ENCODE measurements around the gene SHROOM4. TPM values are rescaled to one million over a fixed set of nuclear protein-coding genes. Genes with fewer than 3 reads are reported as not detected.

Gene SHROOM4
- total RNA-seq, 1 donor from 2014 or later: not detected

- Mint-ChIP-seq H3K27me3 (ENCODE audit: low read depth) (no peaks in the 10 kb centered on the region), H3K4me3 (ENCODE audit: low read depth) (no peak overlapping the region), H3K9me3 (no peaks in the 10 kb centered on the region), H3K36me3 (ENCODE audit: low read depth) (no peaks in the 10 kb centered on the region), H3K4me1 (ENCODE audit: low read depth) (no peaks in the 10 kb centered on the region), H3K27ac (no peak overlapping the region)
- DNase-seq (ENCODE audit: low spot score): no peak
- intact Hi-C loops (cut with micrococcal nuclease): no loop called here
These were observed 92.1 kb downstream of the SHROOM4 start for GRCh38 chrX:50721764-50722521.

- intact Hi-C loops (cut with micrococcal nuclease): no loop called here
- Mint-ChIP-seq H3K9me3 (no peaks in the 10 kb centered on the region), H3K36me3 (ENCODE audit: low read depth) (no peaks in the 10 kb centered on the region), H3K27me3 (ENCODE audit: low read depth) (no peaks in the 10 kb centered on the region), H3K4me1 (ENCODE audit: low read depth) (no peaks in the 10 kb centered on the region), H3K4me3 (ENCODE audit: low read depth) (no peak overlapping the region), H3K27ac (no peak overlapping the region)
- DNase-seq (ENCODE audit: low spot score): no peak
These were observed 94.4 kb downstream of the SHROOM4 start for GRCh38 chrX:50719614-50720013.

DNA sequence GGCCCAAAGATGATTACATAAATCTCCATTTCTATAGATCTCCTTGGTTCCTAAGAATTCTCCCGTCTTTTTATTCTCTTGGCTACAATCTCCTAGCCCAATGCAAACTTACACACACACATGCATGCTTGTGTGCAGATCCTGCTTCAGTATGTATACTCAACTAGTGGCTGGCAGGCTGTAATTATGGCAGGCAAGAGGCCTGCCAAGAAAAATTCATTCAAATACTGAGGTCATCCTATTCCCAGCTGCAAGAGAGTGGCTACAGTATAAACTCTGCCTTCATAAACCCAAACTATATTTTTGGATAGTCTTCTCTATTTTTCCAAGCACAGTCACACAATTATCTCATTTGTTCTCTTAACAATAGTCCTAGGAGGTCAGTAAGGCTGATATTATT lies 95.2 kb downstream of the SHROOM4 start:
- no peaks in the 10 kb centered on the region for H3K4me1 Mint-ChIP-seq (ENCODE audit: low read depth)
- no peak for DNase-seq (ENCODE audit: low spot score)
- H3K27ac Mint-ChIP-seq: no peak overlapping the region
- H3K4me3 Mint-ChIP-seq (ENCODE audit: low read depth): no peak overlapping the region
- no peaks in the 10 kb centered on the region for H3K9me3 Mint-ChIP-seq
- intact Hi-C loops (cut with micrococcal nuclease): no loop called here
- H3K27me3 Mint-ChIP-seq (ENCODE audit: low read depth): no peaks in the 10 kb centered on the region
- H3K36me3 Mint-ChIP-seq (ENCODE audit: low read depth): no peaks in the 10 kb centered on the region

GRCh38 chrX:50716706-50717105 lies 97.3 kb downstream of the SHROOM4 start:
- DNase-seq (ENCODE audit: low spot score): no peak
- H3K27me3 Mint-ChIP-seq (ENCODE audit: low read depth): no peaks in the 10 kb centered on the region
- H3K27ac Mint-ChIP-seq: no peak overlapping the region
- intact Hi-C loops (cut with micrococcal nuclease): no loop called here
- no peak overlapping the region for H3K4me3 Mint-ChIP-seq (ENCODE audit: low read depth)
- no peaks in the 10 kb centered on the region for H3K9me3 Mint-ChIP-seq
- no peaks in the 10 kb centered on the region for H3K4me1 Mint-ChIP-seq (ENCODE audit: low read depth)
- no peaks in the 10 kb centered on the region for H3K36me3 Mint-ChIP-seq (ENCODE audit: low read depth)

DNA sequence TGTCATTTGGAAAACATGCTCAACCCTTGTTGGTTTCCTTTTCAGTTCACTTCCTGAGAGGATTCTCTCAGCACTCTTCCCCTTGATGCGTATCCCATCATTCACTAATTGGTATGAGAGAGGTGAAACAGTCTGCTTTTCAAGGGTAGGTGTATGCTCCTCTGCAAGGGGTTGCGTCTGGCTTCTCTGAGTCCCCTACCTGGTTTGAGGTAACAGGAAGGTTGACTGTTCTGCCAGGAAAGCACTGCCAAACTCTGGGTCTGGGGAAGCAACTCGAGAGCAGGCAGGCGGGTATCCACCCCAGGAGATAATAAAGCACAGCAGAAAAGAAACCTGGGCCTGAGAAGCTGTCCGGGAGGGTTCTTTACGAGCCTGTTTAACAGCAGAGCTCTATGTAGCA lies 101.2 kb downstream of the SHROOM4 start:
- no peak overlapping the region for H3K4me3 Mint-ChIP-seq (ENCODE audit: low read depth)
- intact Hi-C loops (cut with micrococcal nuclease): no loop called here
- H3K27me3 Mint-ChIP-seq (ENCODE audit: low read depth): no peaks in the 10 kb centered on the region
- no peaks in the 10 kb centered on the region for H3K9me3 Mint-ChIP-seq
- DNase-seq (ENCODE audit: low spot score): no peak
- H3K27ac Mint-ChIP-seq: no peak overlapping the region
- H3K4me1 Mint-ChIP-seq (ENCODE audit: low read depth): no peaks in the 10 kb centered on the region
- H3K36me3 Mint-ChIP-seq (ENCODE audit: low read depth): no peaks in the 10 kb centered on the region

GRCh38 chrX:50711907-50712306 lies 102.1 kb downstream of the SHROOM4 start:
- no peak for DNase-seq (ENCODE audit: low spot score)
- Mint-ChIP-seq H3K4me3 (ENCODE audit: low read depth) (no peak overlapping the region), H3K27ac (no peak overlapping the region), H3K9me3 (no peaks in the 10 kb centered on the region), H3K4me1 (ENCODE audit: low read depth) (no peaks in the 10 kb centered on the region), H3K36me3 (ENCODE audit: low read depth) (no peaks in the 10 kb centered on the region), H3K27me3 (ENCODE audit: low read depth) (no peaks in the 10 kb centered on the region)
- intact Hi-C loops (cut with micrococcal nuclease): no loop called here

GRCh38 chrX:50707955-50708699 lies 105.9 kb downstream of the SHROOM4 start:
- Mint-ChIP-seq H3K4me1 (ENCODE audit: low read depth) (no peaks in the 10 kb centered on the region), H3K4me3 (ENCODE audit: low read depth) (no peak overlapping the region), H3K9me3 (no peaks in the 10 kb centered on the region)

DNA sequence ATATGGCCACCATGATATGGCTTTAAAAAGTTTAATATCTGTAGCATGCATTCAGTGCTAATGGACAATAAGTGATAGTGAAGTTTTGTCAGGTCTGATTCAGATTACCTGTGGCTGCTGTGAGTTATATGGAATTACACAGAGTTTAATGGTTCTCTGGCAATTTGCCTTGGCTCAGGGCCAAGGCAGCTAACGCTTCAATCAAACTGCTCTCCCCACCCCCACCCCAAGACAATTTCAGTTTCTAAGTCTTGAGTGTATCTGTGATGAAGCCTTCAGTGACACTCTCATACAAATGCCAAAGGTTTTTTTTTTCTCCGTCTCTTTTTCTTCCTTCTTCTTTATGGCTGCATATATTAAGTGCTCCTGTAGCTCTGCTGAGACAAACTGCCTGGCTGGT lies 106.6 kb downstream of the SHROOM4 start:
- no peak overlapping the region for H3K27ac Mint-ChIP-seq
- no peak for DNase-seq (ENCODE audit: low spot score)
- no peaks in the 10 kb centered on the region for H3K4me1 Mint-ChIP-seq (ENCODE audit: low read depth)
- H3K9me3 Mint-ChIP-seq: no peaks in the 10 kb centered on the region
- no peaks in the 10 kb centered on the region for H3K27me3 Mint-ChIP-seq (ENCODE audit: low read depth)
- H3K4me3 Mint-ChIP-seq (ENCODE audit: low read depth): no peak overlapping the region
- no peaks in the 10 kb centered on the region for H3K36me3 Mint-ChIP-seq (ENCODE audit: low read depth)
- intact Hi-C loops (cut with micrococcal nuclease): no loop called here

More at GRCh38 chrX:50707955-50708699, 105.9 kb downstream of the SHROOM4 start:
- DNase-seq (ENCODE audit: low spot score): no peak
- H3K27ac Mint-ChIP-seq: no peak overlapping the region
- intact Hi-C loops (cut with micrococcal nuclease): no loop called here
- no peaks in the 10 kb centered on the region for H3K36me3 Mint-ChIP-seq (ENCODE audit: low read depth)
- H3K27me3 Mint-ChIP-seq (ENCODE audit: low read depth): no peaks in the 10 kb centered on the region

DNA sequence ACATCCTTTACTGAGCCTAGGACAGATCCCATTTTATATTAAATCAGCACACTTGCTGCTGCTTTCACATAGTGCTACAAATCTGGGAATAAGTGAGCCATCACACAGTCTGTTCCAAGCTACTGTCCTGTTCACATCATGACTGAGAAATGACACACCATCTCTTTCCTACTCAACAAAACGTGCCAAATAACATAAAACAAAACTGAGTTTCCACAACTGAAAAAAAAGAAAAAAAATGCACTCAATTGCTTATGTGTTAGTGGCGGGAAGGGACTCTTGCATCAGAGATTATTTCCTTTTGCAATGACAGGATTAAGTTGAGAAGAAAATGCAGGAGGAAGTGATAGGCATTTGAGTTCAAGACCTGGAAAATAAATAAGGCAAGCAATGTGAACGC lies 109.0 kb downstream of the SHROOM4 start:
- no peak overlapping the region for H3K4me3 Mint-ChIP-seq (ENCODE audit: low read depth)
- intact Hi-C loops (cut with micrococcal nuclease): no loop called here
- H3K27ac Mint-ChIP-seq: no peak overlapping the region
- no peaks in the 10 kb centered on the region for H3K27me3 Mint-ChIP-seq (ENCODE audit: low read depth)
- H3K36me3 Mint-ChIP-seq (ENCODE audit: low read depth): no peaks in the 10 kb centered on the region
- DNase-seq (ENCODE audit: low spot score): no peak
- H3K9me3 Mint-ChIP-seq: no peaks in the 10 kb centered on the region
- no peaks in the 10 kb centered on the region for H3K4me1 Mint-ChIP-seq (ENCODE audit: low read depth)

- Mint-ChIP-seq H3K9me3 (no peaks in the 10 kb centered on the region), H3K4me3 (ENCODE audit: low read depth) (no peak overlapping the region), H3K27ac (no peak overlapping the region), H3K4me1 (ENCODE audit: low read depth) (no peaks in the 10 kb centered on the region), H3K36me3 (ENCODE audit: low read depth) (no peaks in the 10 kb centered on the region), H3K27me3 (ENCODE audit: low read depth) (no peaks in the 10 kb centered on the region)
- no peak for DNase-seq (ENCODE audit: low spot score)
- intact Hi-C loops (cut with micrococcal nuclease): no loop called here
These were observed 109.6 kb downstream of the SHROOM4 start for GRCh38 chrX:50704360-50704759.

DNA sequence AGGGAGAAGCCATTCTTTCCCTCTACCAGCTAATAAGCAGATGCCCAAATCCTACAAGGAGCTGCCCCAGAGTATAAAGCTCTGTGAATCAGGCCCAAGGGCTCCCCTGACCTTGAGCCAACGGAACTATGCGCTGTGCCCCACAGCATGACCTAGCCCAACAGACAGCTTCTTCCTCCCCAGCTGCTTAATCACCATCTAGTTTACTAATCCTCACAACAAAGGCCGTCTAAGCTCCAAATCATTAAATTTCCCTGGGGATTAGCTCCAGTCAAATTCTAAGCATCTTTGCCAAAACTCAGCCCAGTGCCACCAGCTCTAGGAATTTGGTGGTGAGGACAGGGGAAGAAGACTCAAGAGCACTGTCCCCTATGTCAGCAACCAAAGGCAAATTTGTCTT lies 113.1 kb downstream of the SHROOM4 start:
- intact Hi-C loops (cut with micrococcal nuclease): no loop called here
- H3K36me3 Mint-ChIP-seq (ENCODE audit: low read depth): no peaks in the 10 kb centered on the region
- no peak for DNase-seq (ENCODE audit: low spot score)
- H3K9me3 Mint-ChIP-seq: no peaks in the 10 kb centered on the region
- peaks cover 2% of the 10 kb centered on the region for H3K27me3 Mint-ChIP-seq (ENCODE audit: low read depth)
- H3K4me3 Mint-ChIP-seq (ENCODE audit: low read depth): no peak overlapping the region
- H3K27ac Mint-ChIP-seq: no peak overlapping the region
- H3K4me1 Mint-ChIP-seq (ENCODE audit: low read depth): no peaks in the 10 kb centered on the region

DNA sequence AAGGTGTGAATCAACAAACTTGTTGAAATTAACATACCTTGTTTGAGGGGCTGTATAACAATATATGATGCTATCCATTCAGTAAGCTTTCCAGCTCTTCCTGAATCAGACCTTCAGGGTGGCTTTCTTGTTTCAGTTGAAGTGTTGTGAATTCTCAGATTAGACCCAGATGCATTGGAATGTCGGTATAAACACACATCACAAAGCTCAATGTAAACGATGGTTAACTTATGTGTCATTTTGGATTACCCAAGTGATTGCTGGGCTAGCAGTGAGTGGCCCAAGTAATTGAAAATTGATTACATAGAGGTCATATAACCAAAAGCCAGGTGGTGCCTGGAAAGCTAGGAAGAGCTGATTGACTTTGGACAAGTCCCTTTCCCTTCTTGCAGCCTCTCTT lies 115.0 kb downstream of the SHROOM4 start:
- H3K4me3 Mint-ChIP-seq (ENCODE audit: low read depth): no peak overlapping the region
- intact Hi-C loops (cut with micrococcal nuclease): no loop called here
- peaks cover 2% of the 10 kb centered on the region for H3K27me3 Mint-ChIP-seq (ENCODE audit: low read depth)
- no peak overlapping the region for H3K27ac Mint-ChIP-seq
- DNase-seq (ENCODE audit: low spot score): no peak
- no peaks in the 10 kb centered on the region for H3K4me1 Mint-ChIP-seq (ENCODE audit: low read depth)
- no peaks in the 10 kb centered on the region for H3K9me3 Mint-ChIP-seq
- H3K36me3 Mint-ChIP-seq (ENCODE audit: low read depth): no peaks in the 10 kb centered on the region

- Mint-ChIP-seq H3K4me1 (ENCODE audit: low read depth) (no peaks in the 10 kb centered on the region), H3K27me3 (ENCODE audit: low read depth) (peaks cover 2% of the 10 kb centered on the region), H3K4me3 (ENCODE audit: low read depth) (no peak overlapping the region), H3K36me3 (ENCODE audit: low read depth) (no peaks in the 10 kb centered on the region), H3K27ac (no peak overlapping the region), H3K9me3 (no peaks in the 10 kb centered on the region)
- DNase-seq (ENCODE audit: low spot score): no peak
- intact Hi-C loops (cut with micrococcal nuclease): no loop called here
These were observed 116.3 kb downstream of the SHROOM4 start for GRCh38 chrX:50697691-50698090.
